HG02884 (cell line): ENCODE measurements around the gene BMP7.
"Not testable (repeated sequence)": the region's sequence is repeated elsewhere in the genome, so short reads cannot be mapped to it uniquely, and the experiment has no call there.

Experiments
- ATAC-seq: cut with Tn5 transposase; IDR thresholded peaks from one replicate; pipeline ENCODE4 v1.9.1; 2021; ENCODE audit warnings: mild to moderate bottlenecking, moderate library complexity; ENCODE audit not compliant: unreplicated experiment

Gene BMP7

GRCh38 chr20:57195023-57195422 is 71.4 kb downstream of the BMP7 start:
- ATAC-seq, result no peak

GRCh38 chr20:57194154-57194553 is 72.3 kb downstream of the BMP7 start:
- ATAC-seq, result no peak

- no peak for ATAC-seq
Measured at GRCh38 chr20:57193094-57193493, 73.3 kb downstream of the BMP7 start.

GRCh38 chr20:57192311-57192710 is 74.1 kb downstream of the BMP7 start:
- no peak for ATAC-seq

GRCh38 chr20:57191265-57191638 is 75.2 kb downstream of the BMP7 start:
- not testable (repeated sequence) for ATAC-seq

- no peak for ATAC-seq
Measured at GRCh38 chr20:57190536-57191264, 75.7 kb downstream of the BMP7 start.

- ATAC-seq, result no peak
Measured at GRCh38 chr20:57189713-57190112, 76.7 kb downstream of the BMP7 start.

- no peak for ATAC-seq
Measured at GRCh38 chr20:57188576-57189079, 77.8 kb downstream of the BMP7 start.

- no peak for ATAC-seq
Measured at GRCh38 chr20:57188056-57188455, 78.4 kb downstream of the BMP7 start.

- no peak for ATAC-seq
Measured at GRCh38 chr20:57187068-57187634, 79.3 kb downstream of the BMP7 start.

GRCh38 chr20:57186192-57186591 is 80.2 kb downstream of the BMP7 start:
- ATAC-seq, result no peak

- no peak for ATAC-seq
Measured at GRCh38 chr20:57185188-57185743, 81.2 kb downstream of the BMP7 start.

GRCh38 chr20:57183457-57184009 is 82.9 kb downstream of the BMP7 start:
- no peak for ATAC-seq

GRCh38 chr20:57181639-57182038 is 84.8 kb downstream of the BMP7 start:
- ATAC-seq, result no peak

GRCh38 chr20:57180954-57181353 is 85.5 kb downstream of the BMP7 start:
- no peak for ATAC-seq

GRCh38 chr20:57180387-57180786 is 86.1 kb downstream of the BMP7 start:
- ATAC-seq, result no peak

GRCh38 chr20:57179265-57179664 is 87.2 kb downstream of the BMP7 start:
- no peak for ATAC-seq

- ATAC-seq, result no peak
Measured at GRCh38 chr20:57178582-57179111, 87.8 kb downstream of the BMP7 start.

- ATAC-seq, result no peak
Measured at GRCh38 chr20:57177636-57178280, 88.7 kb downstream of the BMP7 start.

GRCh38 chr20:57176842-57177241 is 89.6 kb downstream of the BMP7 start:
- ATAC-seq, result no peak

GRCh38 chr20:57175397-57176010 is 90.9 kb downstream of the BMP7 start:
- ATAC-seq, result peak; percentile 57
